ENCODE results near the gene PRPF38A. TPM values are rescaled to one million over a fixed set of nuclear protein-coding genes. Genes with fewer than 3 reads are reported as not detected.

The PRPF38A gene
- total and polyA plus RNA-seq, 2 donors (not counting 3 experiments of a cell fraction or from before 2014, with no cell fraction given) = 16.0 to 42.0 TPM

GRCh38 chr1:52355847-52356505, 48.4 kb upstream of the PRPF38A start:
- H2AFZ ChIP-seq (ENCODE audit: low read depth, low read length) = no peak overlapping the region
- BruUV-seq (replicated peaks) = no TSS peak
- intact Hi-C loops (cut with micrococcal nuclease) (no loop called here), dilution Hi-C loops (cut with MboI; ENCODE audit: extremely low pct_ligation_motif_present, low sequenced_read_pairs) (no loop called here)
- POLR2A ChIA-PET = interaction anchor here (0.6 kb wide), 1 partner anchor 339 kb away, joined by 3 read pairs; no protein-coding TSS in a partner anchor
- H3K79me2 ChIP-seq (ENCODE audit: control insufficient read depth, insufficient read depth, low read length) = no peaks in the 10 kb centered on the region
- no peaks in the 10 kb centered on the region for H4K20me1 ChIP-seq (replicated peaks; ENCODE audit: control insufficient read depth, extremely low read depth, insufficient read depth, low read length)
- FAIRE-seq (no peak), DNase-seq (ENCODE audit: low read depth, low spot score) (no peak)
- no peaks in the 10 kb centered on the region for H3K4me1 ChIP-seq (ENCODE audit: control insufficient read depth, extremely low read depth, insufficient read depth, low read length)
- no peaks in the 10 kb centered on the region for H3K9me3 ChIP-seq (replicated peaks; ENCODE audit: control insufficient read depth, insufficient read depth, low read length)
- TF ChIP-seq POLR2A (IDR thresholded peaks at IDR 0.05; ENCODE audit: low read depth, low read length) (peak; percentile 30), EZH2 (IDR thresholded peaks at IDR 0.05; ENCODE audit: borderline replicate concordance, low read depth, low read length, severe bottlenecking) (no peak)
- TF ChIP-seq, protein P1, sequence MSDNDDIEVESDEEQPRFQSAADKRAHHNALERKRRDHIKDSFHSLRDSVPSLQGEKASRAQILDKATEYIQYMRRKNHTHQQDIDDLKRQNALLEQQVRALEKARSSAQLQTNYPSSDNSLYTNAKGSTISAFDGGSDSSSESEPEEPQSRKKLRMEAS (IDR thresholded peaks at IDR 0.05; ENCODE audit: insufficient read depth, insufficient read length) = no peak
- H3K4me3 ChIP-seq (replicated peaks in 1 of 3; ENCODE audit: insufficient read depth in 1 of 3, low read depth in 1 of 3, low read length in 3 of 3) = no peak overlapping the region
- CTCF ChIA-PET = no interaction called here
- no peak overlapping the region for H3K4me2 ChIP-seq (ENCODE audit: insufficient read depth, low read length)
- H3K27me3 ChIP-seq (ENCODE audit: control insufficient read depth in 2 of 2, insufficient read depth in 2 of 2, low read length in 2 of 2) = no peaks in the 10 kb centered on the region
- H3K36me3 ChIP-seq (ENCODE audit: control insufficient read depth in 2 of 2, extremely low read depth in 1 of 2, insufficient read depth in 2 of 2, low read length in 2 of 2) = peaks cover 36 to 79% of the 10 kb centered on the region in 2 experiments
- H3K9ac ChIP-seq (replicated peaks; ENCODE audit: extremely low read depth, insufficient read depth, low read length) = no peak overlapping the region
- no peak overlapping the region for H3K27ac ChIP-seq (ENCODE audit: insufficient read depth, low read depth, low read length)
- no peaks in the 10 kb centered on the region for H3K9me1 ChIP-seq (replicated peaks; ENCODE audit: control insufficient read depth, extremely low read depth, insufficient read depth, low read length)

GRCh38 chr1:52356818-52357355, 47.5 kb upstream of the PRPF38A start:
- dilution Hi-C loops (cut with MboI; ENCODE audit: extremely low pct_ligation_motif_present, low sequenced_read_pairs) = no loop called here
- ChIA-PET POLR2A (no interaction called here), CTCF (no interaction called here)
- no peaks in the 10 kb centered on the region for H4K20me1 ChIP-seq (replicated peaks; ENCODE audit: control insufficient read depth, extremely low read depth, insufficient read depth, low read length)
- intact Hi-C loops (cut with micrococcal nuclease) = no loop called here
- H3K9me3 ChIP-seq (replicated peaks; ENCODE audit: control insufficient read depth, insufficient read depth, low read length) = no peaks in the 10 kb centered on the region
- FAIRE-seq (no peak), DNase-seq (ENCODE audit: low read depth, low spot score) (no peak)
- H3K4me1 ChIP-seq (ENCODE audit: control insufficient read depth, extremely low read depth, insufficient read depth, low read length) = no peaks in the 10 kb centered on the region
- TF ChIP-seq, protein P1 (IDR thresholded peaks at IDR 0.05; ENCODE audit: insufficient read depth, insufficient read length) = no peak
- TF ChIP-seq JUN (IDR thresholded peaks at IDR 0.05; ENCODE audit: borderline replicate concordance, insufficient read depth, insufficient read length, low read depth) = no peak
- TF ChIP-seq EZH2 (IDR thresholded peaks at IDR 0.05; ENCODE audit: borderline replicate concordance, low read depth, low read length, severe bottlenecking) = no peak
- no peak for TF ChIP-seq POLR2AphosphoS5 (IDR thresholded peaks at IDR 0.05; ENCODE audit: insufficient read depth, low read depth, low read length)
- TF ChIP-seq MYC (IDR thresholded peaks at IDR 0.05; ENCODE audit: low read depth, low read length) = no peak
- TF ChIP-seq FOS (IDR thresholded peaks at IDR 0.05; ENCODE audit: borderline replicate concordance, insufficient read depth, low read length) = no peak
- TF ChIP-seq POLR2A (IDR thresholded peaks at IDR 0.05; ENCODE audit: low read depth, low read length) = no peak
- TF ChIP-seq GATA2 (IDR thresholded peaks at IDR 0.05; ENCODE audit: insufficient read depth, insufficient read length, low read depth, low read length) = no peak
- TF ChIP-seq CTCF (IDR thresholded peaks at IDR 0.05; ENCODE audit: extremely low read depth in 1 of 2, insufficient read depth in 1 of 2, low read depth in 1 of 2, low read length in 2 of 2) = no peak
- no peak overlapping the region for H3K27ac ChIP-seq (ENCODE audit: insufficient read depth, low read depth, low read length)
- H3K4me2 ChIP-seq (ENCODE audit: insufficient read depth, low read length) = no peak overlapping the region
- peaks cover 34 to 83% of the 10 kb centered on the region in 2 experiments for H3K36me3 ChIP-seq (ENCODE audit: control insufficient read depth in 2 of 2, extremely low read depth in 1 of 2, insufficient read depth in 2 of 2, low read length in 2 of 2)
- H3K4me3 ChIP-seq (replicated peaks in 1 of 3; ENCODE audit: insufficient read depth in 1 of 3, low read depth in 1 of 3, low read length in 3 of 3) = no peak overlapping the region
- H3K79me2 ChIP-seq (ENCODE audit: control insufficient read depth, insufficient read depth, low read length) = no peaks in the 10 kb centered on the region
- no peaks in the 10 kb centered on the region for H3K9me1 ChIP-seq (replicated peaks; ENCODE audit: control insufficient read depth, extremely low read depth, insufficient read depth, low read length)
- no peaks in the 10 kb centered on the region for H3K27me3 ChIP-seq (ENCODE audit: control insufficient read depth in 2 of 2, insufficient read depth in 2 of 2, low read length in 2 of 2)
- H3K9ac ChIP-seq (replicated peaks; ENCODE audit: extremely low read depth, insufficient read depth, low read length) = no peak overlapping the region
- no TSS peak for BruUV-seq (replicated peaks)
- H2AFZ ChIP-seq (ENCODE audit: low read depth, low read length) = no peak overlapping the region

Data from endothelial cell of umbilical vein (primary cell).